NB4 (cell line): ENCODE data around the gene EIF3I.

Experiments used
- DNase-seq: peaks from one replicate; pipeline ENCODE4 v3.0.0; 2010; ENCODE audit warnings: low read depth
- H3K4me3 ChIP-seq: one replicate; pipeline ENCODE4 v1.5.1; 2011; ENCODE audit warnings: mild to moderate bottlenecking, low read depth, low read length, moderate library complexity
- CTCF ChIP-seq: IDR thresholded peaks from one replicate; pipeline ENCODE4 v1.5.1; 2012; ENCODE audit warnings: low read depth, low read length
- MAX ChIP-seq: IDR thresholded peaks from 2 replicates; pipeline ENCODE4 v1.6.1; 2011; ENCODE audit warnings: low read depth, low read length
- MYC ChIP-seq: IDR thresholded peaks from 2 replicates; pipeline ENCODE4 v1.6.1; 2011; ENCODE audit warnings: low read depth, low read length
- POLR2A ChIP-seq: IDR thresholded peaks from 2 replicates; pipeline ENCODE4 v1.6.1; 2011; ENCODE audit warnings: mild to moderate bottlenecking; ENCODE audit not compliant: insufficient read length; ENCODE audit errors: extremely low read depth

EIF3I gene

GRCh38 chr1:32180186-32181060 lies 41.8 kb upstream of the EIF3I start:
- peak; percentile 62 for DNase-seq
- peak overlapping the region; percentile 91 for H3K4me3 ChIP-seq
- TF ChIP-seq MAX (no peak), CTCF (no peak), MYC (no peak), POLR2A (no peak)

- DNase-seq: no peak
- H3K4me3 ChIP-seq: peak overlapping the region; percentile 91
- TF ChIP-seq MAX: no peak
Measured at GRCh38 chr1:32181065-32181464, 41.1 kb upstream of the EIF3I start.

- TF ChIP-seq MAX (no peak), MYC (no peak)
- peak overlapping the region; percentile 91 for H3K4me3 ChIP-seq
- DNase-seq: no peak
Measured at GRCh38 chr1:32181563-32181962, 40.6 kb upstream of the EIF3I start.

GRCh38 chr1:32182060-32182459 lies 40.1 kb upstream of the EIF3I start:
- peak overlapping the region; percentile 91 for H3K4me3 ChIP-seq
- no peak for DNase-seq
- no peak for TF ChIP-seq MAX
- no peak for TF ChIP-seq POLR2A
- no peak for TF ChIP-seq MYC
- TF ChIP-seq CTCF: no peak

- peak overlapping the region; percentile 13 for H3K4me3 ChIP-seq
- DNase-seq: no peak
- TF ChIP-seq CTCF: no peak
- no peak for TF ChIP-seq POLR2A
- no peak for TF ChIP-seq MYC
- no peak for TF ChIP-seq MAX
Measured at GRCh38 chr1:32184650-32185049, 37.6 kb upstream of the EIF3I start.

- peak; percentile 32 for DNase-seq
- TF ChIP-seq POLR2A (no peak), CTCF (no peak), MAX (no peak), MYC (no peak)
- H3K4me3 ChIP-seq: no peak overlapping the region
Measured at GRCh38 chr1:32186077-32186476, 36.1 kb upstream of the EIF3I start.
